NB4 (cell line): Measurements from ENCODE around the gene CPXM1.
A peak's percentile ranks its signal among the peaks of the same experiment; 100 is the strongest.

Experiments used
- DNase-seq: peaks from one replicate; pipeline ENCODE4 v3.0.0; 2010; ENCODE audit warnings: low read depth
- H3K4me3 ChIP-seq: one replicate; pipeline ENCODE4 v1.5.1; 2011; ENCODE audit warnings: mild to moderate bottlenecking, low read depth, low read length, moderate library complexity
- MYC ChIP-seq: IDR thresholded peaks from 2 replicates; pipeline ENCODE4 v1.6.1; 2011; ENCODE audit warnings: low read depth, low read length
- POLR2A ChIP-seq: IDR thresholded peaks from 2 replicates; pipeline ENCODE4 v1.6.1; 2011; ENCODE audit warnings: mild to moderate bottlenecking; ENCODE audit not compliant: insufficient read length; ENCODE audit errors: extremely low read depth
- TF ChIP-seq, protein P1 (sequence below): IDR thresholded peaks from 2 replicates; pipeline ENCODE4 v1.6.1; 2011; ENCODE audit warnings: low read depth, low read length
- TF ChIP-seq, protein P2 (sequence below): IDR thresholded peaks from one replicate; pipeline ENCODE4 v1.5.1; 2012; ENCODE audit warnings: low read depth, low read length

CPXM1 gene

GRCh38 chr20:2751878-2752566 is 48.4 kb downstream of the CPXM1 start:
- DNase-seq, result peak; percentile 53
- H3K4me3 ChIP-seq, result no peak overlapping the region
- TF ChIP-seq, protein P1, sequence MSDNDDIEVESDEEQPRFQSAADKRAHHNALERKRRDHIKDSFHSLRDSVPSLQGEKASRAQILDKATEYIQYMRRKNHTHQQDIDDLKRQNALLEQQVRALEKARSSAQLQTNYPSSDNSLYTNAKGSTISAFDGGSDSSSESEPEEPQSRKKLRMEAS, result no peak
- TF ChIP-seq POLR2A, result no peak
- TF ChIP-seq, protein P2, sequence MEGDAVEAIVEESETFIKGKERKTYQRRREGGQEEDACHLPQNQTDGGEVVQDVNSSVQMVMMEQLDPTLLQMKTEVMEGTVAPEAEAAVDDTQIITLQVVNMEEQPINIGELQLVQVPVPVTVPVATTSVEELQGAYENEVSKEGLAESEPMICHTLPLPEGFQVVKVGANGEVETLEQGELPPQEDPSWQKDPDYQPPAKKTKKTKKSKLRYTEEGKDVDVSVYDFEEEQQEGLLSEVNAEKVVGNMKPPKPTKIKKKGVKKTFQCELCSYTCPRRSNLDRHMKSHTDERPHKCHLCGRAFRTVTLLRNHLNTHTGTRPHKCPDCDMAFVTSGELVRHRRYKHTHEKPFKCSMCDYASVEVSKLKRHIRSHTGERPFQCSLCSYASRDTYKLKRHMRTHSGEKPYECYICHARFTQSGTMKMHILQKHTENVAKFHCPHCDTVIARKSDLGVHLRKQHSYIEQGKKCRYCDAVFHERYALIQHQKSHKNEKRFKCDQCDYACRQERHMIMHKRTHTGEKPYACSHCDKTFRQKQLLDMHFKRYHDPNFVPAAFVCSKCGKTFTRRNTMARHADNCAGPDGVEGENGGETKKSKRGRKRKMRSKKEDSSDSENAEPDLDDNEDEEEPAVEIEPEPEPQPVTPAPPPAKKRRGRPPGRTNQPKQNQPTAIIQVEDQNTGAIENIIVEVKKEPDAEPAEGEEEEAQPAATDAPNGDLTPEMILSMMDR, result peak; percentile 9
- TF ChIP-seq MYC, result no peak

- H3K4me3 ChIP-seq, result no peak overlapping the region
- TF ChIP-seq, protein P1, result no peak
- TF ChIP-seq POLR2A (no peak), MYC (no peak)
- TF ChIP-seq, protein P2, result no peak
- peak; percentile 23 for DNase-seq
Observed at GRCh38 chr20:2751347-2751877, 49.0 kb downstream of the CPXM1 start.

DNA sequence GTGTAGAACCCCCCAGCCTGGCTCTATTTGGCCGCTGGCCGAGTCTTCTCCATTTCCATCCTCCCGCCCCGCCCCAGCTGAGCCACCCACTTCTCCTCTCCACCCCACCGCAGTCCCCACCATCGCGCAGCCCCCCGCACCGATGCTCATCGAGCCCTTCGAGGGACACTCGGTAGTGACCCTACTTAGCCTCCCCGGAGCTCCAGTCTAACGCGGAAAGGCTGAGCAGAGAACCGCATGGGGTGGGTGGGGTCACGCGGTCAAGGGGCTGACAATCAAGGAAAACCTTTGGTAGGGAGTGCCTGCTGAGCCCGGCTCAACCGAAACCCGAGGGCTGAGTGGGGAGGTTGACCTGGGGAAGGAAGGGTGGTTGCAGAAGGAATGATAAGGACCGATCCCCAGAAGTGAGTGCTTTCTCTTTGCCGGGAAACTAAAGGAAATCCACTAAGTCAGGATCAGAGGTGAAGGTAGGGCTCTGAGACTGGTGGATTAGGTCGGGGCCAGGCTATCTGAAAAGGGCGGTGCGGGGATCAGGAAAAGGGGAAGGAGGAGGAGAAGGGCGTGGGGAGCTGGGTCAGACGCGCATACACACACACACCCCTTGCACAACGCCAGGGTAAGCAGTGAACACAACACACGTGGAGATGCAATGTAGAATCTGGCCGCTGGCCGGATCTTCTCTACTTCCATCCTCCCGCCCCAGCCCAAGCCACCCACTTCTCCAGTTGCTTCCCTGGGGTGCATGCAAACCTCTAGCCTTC is 49.8 kb downstream of the CPXM1 start:
- TF ChIP-seq MYC (peak; percentile 78), POLR2A (no peak)
- TF ChIP-seq, protein P2, result no peak
- TF ChIP-seq, protein P1, result peak; percentile 88
- H3K4me3 ChIP-seq, result no peak overlapping the region

GRCh38 chr20:2749951-2750490 is 50.4 kb downstream of the CPXM1 start:
- H3K4me3 ChIP-seq, result no peak overlapping the region
- TF ChIP-seq MYC (no peak), POLR2A (no peak)
- TF ChIP-seq, protein P2, result no peak
- TF ChIP-seq, protein P1, result no peak
- no peak for DNase-seq

More for the DNA sequence above, 49.8 kb downstream of the CPXM1 start:
- DNase-seq, result peak; percentile 86

DNA sequence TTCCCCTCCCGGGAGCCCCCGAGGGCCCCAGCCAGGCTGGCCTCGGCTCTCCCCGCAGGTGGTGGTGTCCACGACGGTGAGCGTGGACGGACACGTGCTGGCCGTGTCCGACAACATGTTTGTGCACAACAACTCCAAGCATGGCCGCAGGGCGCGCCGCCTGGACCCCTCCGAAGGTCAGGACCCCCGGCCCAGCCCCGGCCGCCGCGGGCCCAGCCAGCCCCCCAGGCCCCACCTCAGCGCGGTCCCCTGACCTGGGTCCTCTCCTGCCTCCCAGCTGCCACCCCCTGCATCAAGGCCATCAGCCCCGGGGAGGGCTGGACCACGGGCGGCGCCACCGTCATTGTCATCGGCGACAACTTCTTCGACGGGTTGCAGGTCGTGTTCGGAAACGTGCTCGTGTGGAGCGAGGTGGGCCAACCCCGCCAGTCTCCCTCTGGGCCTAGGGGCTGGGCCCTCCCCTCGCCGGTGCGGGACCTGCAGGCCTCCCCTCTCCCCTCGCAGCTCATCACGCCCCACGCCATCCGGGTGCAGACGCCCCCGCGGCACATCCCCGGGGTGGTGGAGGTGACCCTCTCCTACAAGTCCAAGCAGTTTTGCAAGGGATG is 51.0 kb downstream of the CPXM1 start:
- no peak overlapping the region for H3K4me3 ChIP-seq
- DNase-seq, result no peak
- TF ChIP-seq, protein P1, result no peak
- TF ChIP-seq POLR2A (no peak), MYC (no peak)
- TF ChIP-seq, protein P2, result no peak
